Upper lobe of left lung (tissue), 4 donors: ENCODE data around the gene SERPINA6.

ENCODE experiments used
- EP300 ChIP-seq, 4 donors: sonication (generic); formaldehyde crosslinking; IDR thresholded peaks; one replicate each; pipeline ENCODE4 v1.5.1; 2017; ENCODE audit warnings: antibody characterized with exemption in 4 of 4, control low read depth in 2 of 4
- POLR2AphosphoS5 ChIP-seq, 2 donors: sonication (generic); formaldehyde crosslinking; IDR thresholded peaks; one replicate each; pipeline ENCODE4 v1.5.1; 2017; ENCODE audit warnings: antibody characterized with exemption in 2 of 2
- TF ChIP-seq, protein P1 (sequence below), 6 experiments: fragments of 450-650 bp in 4 of 6; fragments of 200-600 bp in 2 of 6; sonication (generic) in 2 of 6; IDR thresholded peaks; one replicate each; pipeline ENCODE4 v1.5.1; 2016 to 2019; ENCODE audit warnings: antibody characterized with exemption in 6 of 6

DNA sequence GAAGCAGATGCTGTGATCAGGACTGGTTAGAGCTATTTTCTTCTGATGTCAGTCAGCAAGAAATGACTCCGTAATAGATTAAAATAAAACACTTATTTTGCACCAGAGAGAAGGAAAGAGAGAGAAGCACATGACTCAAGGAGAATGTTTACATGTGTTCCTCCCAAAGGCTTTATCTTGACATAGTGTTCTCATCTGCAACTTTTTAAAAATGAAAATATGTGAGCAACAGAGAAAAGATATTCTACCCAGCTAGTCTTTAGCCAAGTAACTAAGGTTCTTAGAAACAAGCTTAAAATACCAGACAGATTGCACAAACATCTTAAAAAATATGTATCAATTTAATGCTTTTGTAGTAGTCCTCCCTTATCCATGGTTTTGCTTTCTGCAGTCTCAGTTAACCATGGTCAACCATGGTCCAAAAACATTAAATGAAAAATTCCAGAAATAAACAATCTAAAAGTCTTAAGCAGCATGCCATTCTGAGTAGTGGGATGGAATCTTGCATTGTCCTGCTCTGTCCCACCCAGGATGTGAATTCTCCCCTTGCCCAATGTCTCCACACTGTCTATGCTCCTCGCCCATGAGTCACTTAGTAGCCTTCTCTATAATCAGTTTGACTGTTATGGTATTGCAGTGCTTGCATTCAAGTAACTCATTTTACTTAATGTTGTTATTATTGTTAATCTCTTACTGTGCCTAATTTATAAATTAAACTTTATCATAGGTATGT lies 40.0 kb downstream of the SERPINA6 start:
- TF ChIP-seq, protein P1, sequence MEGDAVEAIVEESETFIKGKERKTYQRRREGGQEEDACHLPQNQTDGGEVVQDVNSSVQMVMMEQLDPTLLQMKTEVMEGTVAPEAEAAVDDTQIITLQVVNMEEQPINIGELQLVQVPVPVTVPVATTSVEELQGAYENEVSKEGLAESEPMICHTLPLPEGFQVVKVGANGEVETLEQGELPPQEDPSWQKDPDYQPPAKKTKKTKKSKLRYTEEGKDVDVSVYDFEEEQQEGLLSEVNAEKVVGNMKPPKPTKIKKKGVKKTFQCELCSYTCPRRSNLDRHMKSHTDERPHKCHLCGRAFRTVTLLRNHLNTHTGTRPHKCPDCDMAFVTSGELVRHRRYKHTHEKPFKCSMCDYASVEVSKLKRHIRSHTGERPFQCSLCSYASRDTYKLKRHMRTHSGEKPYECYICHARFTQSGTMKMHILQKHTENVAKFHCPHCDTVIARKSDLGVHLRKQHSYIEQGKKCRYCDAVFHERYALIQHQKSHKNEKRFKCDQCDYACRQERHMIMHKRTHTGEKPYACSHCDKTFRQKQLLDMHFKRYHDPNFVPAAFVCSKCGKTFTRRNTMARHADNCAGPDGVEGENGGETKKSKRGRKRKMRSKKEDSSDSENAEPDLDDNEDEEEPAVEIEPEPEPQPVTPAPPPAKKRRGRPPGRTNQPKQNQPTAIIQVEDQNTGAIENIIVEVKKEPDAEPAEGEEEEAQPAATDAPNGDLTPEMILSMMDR (IDR thresholded peaks at IDR 0.05), result no peak
- TF ChIP-seq EP300 (IDR thresholded peaks at IDR 0.05) (no peak), POLR2AphosphoS5 (IDR thresholded peaks at IDR 0.05) (no peak)
